K562 (cell line): ENCODE data around the gene CNPY3. TPM values are rescaled to one million over a fixed set of nuclear protein-coding genes. Genes with fewer than 3 reads are reported as not detected.

Experiments used
- ARID2 ChIP-seq: fragments of 450-650 bp; IDR thresholded peaks from 2 replicates; pipeline ENCODE4 v1.6.1; 2017; ENCODE audit warnings: antibody characterized with exemption, mild to moderate bottlenecking
- BRD9 ChIP-seq: fragments of 450-650 bp; IDR thresholded peaks from 2 replicates; pipeline ENCODE4 v1.6.1; 2018; ENCODE audit warnings: low read depth; ENCODE audit not compliant: partially characterized antibody
- BRF2 ChIP-seq: IDR thresholded peaks from 3 replicates; pipeline ENCODE4 v1.6.1; 2011; ENCODE audit warnings: borderline replicate concordance, mild to moderate bottlenecking; ENCODE audit not compliant: insufficient read length, insufficient read depth
- FOXJ2 ChIP-seq: fragments of 200-800 bp; sonication (Bioruptor generic); IDR thresholded peaks from 2 replicates; pipeline ENCODE4 v1.6.1; 2016; ENCODE audit warnings: missing genetic modification characterization, missing compliant biosample characterization
- FOXK2 ChIP-seq, 2 experiments: fragments of 450-650 bp; IDR thresholded peaks in 1 of 2; conservative IDR thresholded peaks in 1 of 2; 2 replicates each; pipeline ENCODE4 v1.6.1; 2016; ENCODE audit warnings: low read depth in 2 of 2, mild to moderate bottlenecking in 1 of 2
- GTF2A2 ChIP-seq: IDR thresholded peaks from 2 replicates; pipeline ENCODE4 v1.6.1; 2016; ENCODE audit warnings: mild to moderate bottlenecking, missing genetic modification characterization, missing compliant biosample characterization
- HLTF ChIP-seq: fragments of 450-650 bp; IDR thresholded peaks from 2 replicates; pipeline ENCODE4 v1.6.1; 2016
- MIER1 ChIP-seq: fragments of 450-650 bp; IDR thresholded peaks from 2 replicates; pipeline ENCODE4 v1.6.1; 2016; ENCODE audit warnings: antibody characterized with exemption, mild to moderate bottlenecking, low read depth
- NBN ChIP-seq: fragments of 450-650 bp; IDR thresholded peaks from 2 replicates; pipeline ENCODE4 v1.6.1; 2016; ENCODE audit warnings: low read depth, mild to moderate bottlenecking
- RFX7 ChIP-seq: fragments of 250-450 bp; sonication (Bioruptor Pico); IDR thresholded peaks from 2 replicates; pipeline ENCODE4 v1.5.1; 2021; ENCODE audit warnings: mild to moderate bottlenecking
- SRSF9 ChIP-seq: fragments of 200-400 bp; formaldehyde crosslinking; IDR thresholded peaks from 2 replicates; pipeline ENCODE4 v1.6.1; 2017; ENCODE audit warnings: low read depth, low read length, borderline replicate concordance
- TCF3 ChIP-seq: sonication (generic); formaldehyde crosslinking; IDR thresholded peaks from 2 replicates; pipeline ENCODE4 v1.4.0; 2020; ENCODE audit warnings: mild to moderate bottlenecking, missing genetic modification reagents
- USF2 ChIP-seq: sonication (generic); formaldehyde crosslinking; IDR thresholded peaks from 2 replicates; pipeline ENCODE4 v1.5.0; 2020; ENCODE audit warnings: missing genetic modification reagents
- ZEB2 ChIP-seq: fragments of 450-650 bp; IDR thresholded peaks from 2 replicates; pipeline ENCODE4 v1.6.1; 2016
- ZNF592 ChIP-seq: fragments of 450-650 bp; IDR thresholded peaks from 2 replicates; pipeline ENCODE4 v1.6.1; 2017; ENCODE audit warnings: antibody characterized with exemption, mild to moderate bottlenecking
- ZNF609 ChIP-seq: sonication (generic); formaldehyde crosslinking; IDR thresholded peaks from 2 replicates; pipeline ENCODE4 v1.8.1; 2023; ENCODE audit warnings: missing genetic modification reagents, mild to moderate bottlenecking, borderline replicate concordance
- ZNF785 ChIP-seq: fragments of 250-450 bp; sonication (Bioruptor Pico); IDR thresholded peaks from 2 replicates; pipeline ENCODE4 v1.4.0; 2020; ENCODE audit warnings: mild to moderate bottlenecking
- polyA plus RNA-seq, 8 experiments: library from polyadenylated mRNA; depleted of rRNA in 4 of 8; stranded (reverse) in 5 of 8; unstranded in 3 of 8; fragments of >200 nt; fragmentation: Nextera tagmentation in 2 of 8; fragmentation: Illumina TruSeq in 1 of 8; extraction: Ambion mirVana in 2 of 8; extraction: Trizol in 1 of 8; gene quantifications; 2 replicates each; pipeline versions ENCODE4 v1.2.1 to v1.2.3, GENCODE V29; 2011 to 2014; ENCODE audit warnings: inconsistent platforms in 1 of 8, missing spikeins in 1 of 8
- total RNA-seq, 7 experiments: library from RNA; depleted of rRNA in 6 of 7; stranded (reverse); fragments of >200 nt in 6 of 7; fragmentation: Illumina TruSeq in 2 of 7; extraction: Trizol in 2 of 7; gene quantifications; 2 replicates each; pipeline versions ENCODE4 v1.2.1 to v1.2.3, GENCODE V29; 2011 to 2021; ENCODE audit warnings: low replicate concordance in 1 of 7

Gene CNPY3
- total and polyA plus RNA-seq, 9 of the 15 experiments (the other 6 are each of a cell fraction or from before 2014, with no cell fraction given), result 2.4 to 37.4 (median 21.2) TPM

GRCh38 chr6:42987533-42988451 is 58.5 kb downstream of the CNPY3 start (continued):
- TF ChIP-seq FOXK2 (conservative IDR thresholded peaks at IDR 0.05 in 1 of 2, IDR thresholded peaks at IDR 0.05 in 1 of 2; ENCODE audit: low read depth in 2 of 2) (peak; percentile 92), FOXJ2 (peak; percentile 30; the same call in 1 of the 2 replicates), GTF2A2 (tag) (no peak), ZNF785 (no peak), BRF2 (no peak), ARID2 (no peak), BRD9 (no peak), USF2 (CRISPR knock-in tag) (no peak), ZNF592 (no peak), MIER1 (no peak), ZNF609 (0 out of 2 replicates have a peak, but pooled peaks have one; percentile 27), NBN (no peak), TCF3 (0 out of 2 replicates have a peak, but pooled peaks have one; percentile 7), ZEB2 (no peak), RFX7 (CRISPR knock-in tag) (no peak), HLTF (no peak), SRSF9 (no peak)
